GM23338 (cell line): ENCODE results near the gene USP7. TPM values are rescaled to one million over a fixed set of nuclear protein-coding genes. Genes with fewer than 3 reads are reported as not detected.

Source experiments
- ATAC-seq: fragments of 200-7000 bp; cut with Tn5 transposase; 3 replicates; pipeline ENCODE4 v1.9.1; 2020
- DNase-seq: peaks from one replicate; pipeline ENCODE4 v3.0.0-alpha.2; 2015; ENCODE audit warnings: low spot score
- H2AFZ ChIP-seq: fragments of 200-600 bp; sonication (generic); 2 replicates; pipeline ENCODE4 v1.8.0; 2016; ENCODE audit warnings: antibody characterized with exemption, mild to moderate bottlenecking, moderate library complexity
- H3F3A ChIP-seq: fragments of 200-600 bp; sonication (generic); replicated peaks from 2 replicates; pipeline ENCODE4 v1.8.0; 2017; ENCODE audit warnings: antibody characterized with exemption, mixed run types, low read depth
- H3K27ac ChIP-seq: fragments of 200-600 bp; sonication (generic); 2 replicates; pipeline ENCODE4 v1.6.1; 2016; ENCODE audit warnings: low read depth
- H3K27me3 ChIP-seq: fragments of 200-600 bp; sonication (generic); 2 replicates; pipeline ENCODE4 v1.8.0; 2016; ENCODE audit warnings: mild to moderate bottlenecking, mixed run types, moderate library complexity; ENCODE audit not compliant: insufficient read depth
- H3K36me3 ChIP-seq: fragments of 200-600 bp; sonication (generic); 2 replicates; pipeline ENCODE4 v1.8.0; 2016; ENCODE audit warnings: mild to moderate bottlenecking; ENCODE audit not compliant: insufficient read depth
- H3K4me1 ChIP-seq: fragments of 200-600 bp; sonication (generic); 2 replicates; pipeline ENCODE4 v1.8.0; 2016; ENCODE audit warnings: mild to moderate bottlenecking, moderate library complexity; ENCODE audit not compliant: insufficient read depth
- H3K4me2 ChIP-seq: fragments of 200-600 bp; sonication (generic); 2 replicates; pipeline ENCODE4 v1.7.1; 2017; ENCODE audit warnings: mixed run types
- H3K4me3 ChIP-seq: fragments of 200-600 bp; sonication (generic); 2 replicates; pipeline ENCODE4 v1.6.1; 2016; ENCODE audit warnings: mixed run types
- H3K79me2 ChIP-seq: fragments of 200-600 bp; sonication (generic); replicated peaks from 2 replicates; pipeline ENCODE4 v1.8.0; 2017; ENCODE audit warnings: mild to moderate bottlenecking; ENCODE audit not compliant: insufficient read depth
- H3K9me2 ChIP-seq: fragments of 200-600 bp; sonication (generic); 2 replicates; pipeline ENCODE4 v1.8.0; 2017; ENCODE audit not compliant: insufficient read depth
- H4K20me1 ChIP-seq: fragments of 200-600 bp; sonication (generic); replicated peaks from 2 replicates; pipeline ENCODE4 v1.8.0; 2017; ENCODE audit warnings: mild to moderate bottlenecking; ENCODE audit not compliant: insufficient read depth
- H3K27ac Mint-ChIP-seq: 2 replicates; pipeline ENCODE4 v1.8.0; 2020; ENCODE audit warnings: inconsistent platforms, mild to moderate bottlenecking, moderate library complexity, mixed read lengths
- H3K27me3 Mint-ChIP-seq: 3 replicates; pipeline ENCODE4 v1.8.0; 2022; ENCODE audit warnings: low read depth, mild to moderate bottlenecking, moderate library complexity, mixed read lengths, inconsistent platforms; ENCODE audit not compliant: insufficient read depth, poor library complexity
- H3K36me3 Mint-ChIP-seq: 3 replicates; pipeline ENCODE4 v1.8.0; 2021; ENCODE audit warnings: low read depth, mild to moderate bottlenecking, inconsistent platforms, moderate library complexity, mixed read lengths
- H3K4me1 Mint-ChIP-seq: 3 replicates; pipeline ENCODE4 v1.8.0; 2020; ENCODE audit warnings: mild to moderate bottlenecking, inconsistent platforms, mixed read lengths
- H3K4me3 Mint-ChIP-seq: 3 replicates; pipeline ENCODE4 v1.8.0; 2021; ENCODE audit warnings: moderate library complexity, mild to moderate bottlenecking, inconsistent platforms, mixed read lengths
- H3K9me3 Mint-ChIP-seq: 3 replicates; pipeline ENCODE4 v1.8.0; 2020; ENCODE audit warnings: moderate library complexity, mild to moderate bottlenecking, inconsistent platforms, mixed read lengths
- CREB1 ChIP-seq: fragments of 250-450 bp; sonication (Bioruptor Pico); IDR thresholded peaks from 2 replicates; pipeline ENCODE4 v1.5.0; 2020; ENCODE audit warnings: low read depth, mild to moderate bottlenecking, moderate library complexity
- CTCF ChIP-seq, 2 experiments: fragments of 200-600 bp in 1 of 2; sonication (generic) in 1 of 2; conservative IDR thresholded peaks; 2 replicates each; pipeline versions ENCODE4 v1.5.1 to v1.6.1; 2016 to 2017; ENCODE audit warnings: antibody characterized with exemption in 2 of 2, low read depth in 2 of 2, mild to moderate bottlenecking in 2 of 2, moderate library complexity in 1 of 2
- ETS1 ChIP-seq: IDR thresholded peaks from 2 replicates; pipeline ENCODE4 v1.6.1; 2016; ENCODE audit warnings: antibody characterized with exemption
- EZH2phosphoT487 ChIP-seq: fragments of 200-600 bp; sonication (generic); IDR thresholded peaks from one replicate; pipeline ENCODE4 v1.8.1; 2018; ENCODE audit warnings: antibody characterized with exemption; ENCODE audit not compliant: unreplicated experiment
- JUNB ChIP-seq: IDR thresholded peaks from one replicate; pipeline ENCODE4 v1.6.1; 2016; ENCODE audit warnings: antibody characterized with exemption; ENCODE audit not compliant: unreplicated experiment
- NANOG ChIP-seq: IDR thresholded peaks from 2 replicates; pipeline ENCODE4 v1.6.1; 2016; ENCODE audit warnings: antibody characterized with exemption, borderline replicate concordance
- POLR2AphosphoS5 ChIP-seq: IDR thresholded peaks from 2 replicates; pipeline ENCODE4 v1.6.1; 2016; ENCODE audit warnings: antibody characterized with exemption, low read depth
- REST ChIP-seq: IDR thresholded peaks from one replicate; pipeline ENCODE4 v1.6.1; 2018; ENCODE audit warnings: antibody characterized with exemption; ENCODE audit not compliant: unreplicated experiment
- STAT1 ChIP-seq: IDR thresholded peaks from one replicate; pipeline ENCODE4 v1.6.1; 2016; ENCODE audit warnings: antibody characterized with exemption; ENCODE audit not compliant: unreplicated experiment
- ZNF331 ChIP-seq: fragments of 250-450 bp; sonication (Bioruptor Pico); IDR thresholded peaks from 2 replicates; pipeline ENCODE4 v1.5.0; 2020; ENCODE audit warnings: low read depth, mild to moderate bottlenecking, moderate library complexity
- ZNF462 ChIP-seq: fragments of 250-450 bp; sonication (Bioruptor Pico); IDR thresholded peaks from 2 replicates; pipeline ENCODE4 v1.5.0; 2020; ENCODE audit warnings: mild to moderate bottlenecking, moderate library complexity
- polyA plus RNA-seq: library from polyadenylated mRNA; unstranded; fragments of >200 nt; fragmentation: Nextera tagmentation; extraction: Ambion mirVana; gene quantifications from 2 replicates; pipeline ENCODE4 v1.2.1, GENCODE V29; 2016
- total RNA-seq: library from RNA; depleted of rRNA; stranded (reverse); fragments of >200 nt; shearing (Covaris generic); gene quantifications from 2 replicates; pipeline ENCODE4 v1.2.3, GENCODE V29; 2014

Gene USP7
- total and polyA plus RNA-seq, 2 experiments from 2014 or later: 42.3 to 130 TPM

GRCh38 chr16:8998108-8998507 lies 34.4 kb upstream of the USP7 start (continued):
- TF ChIP-seq ETS1 (no peak), JUNB (no peak), CREB1 (CRISPR knock-in tag) (no peak), POLR2AphosphoS5 (no peak), ZNF331 (no peak), NANOG (no peak), STAT1 (no peak)

GRCh38 chr16:8996891-8997290 lies 33.2 kb upstream of the USP7 start:
- H3K27me3 Mint-ChIP-seq: peaks cover 6% of the 10 kb centered on the region
- ATAC-seq: peak; percentile 81
- no peak for TF ChIP-seq CREB1 (CRISPR knock-in tag)
- no peak for TF ChIP-seq EZH2phosphoT487
- no peak for TF ChIP-seq STAT1
- TF ChIP-seq REST: no peak
- no peak for TF ChIP-seq ZNF462 (CRISPR knock-in tag)
- no peak for TF ChIP-seq POLR2AphosphoS5
- TF ChIP-seq CTCF (conservative IDR thresholded peaks at IDR 0.05; ENCODE audit: low read depth in 2 of 2): no peak
- no peak for TF ChIP-seq ETS1

More at GRCh38 chr16:8996891-8997290, 33.2 kb upstream of the USP7 start:
- H2AFZ ChIP-seq: no peak overlapping the region
- no peak overlapping the region for H3K4me3 ChIP-seq
- H3K27me3 ChIP-seq: no peaks in the 10 kb centered on the region
- Mint-ChIP-seq H3K36me3 (no peaks in the 10 kb centered on the region), H3K27ac (no peak overlapping the region), H3K4me1 (peaks cover under 1% of the 10 kb centered on the region; the same call in 2 of the 3 replicates), H3K9me3 (no peaks in the 10 kb centered on the region; the same call in 2 of the 3 replicates), H3K4me3 (no peak overlapping the region)
- no peaks in the 10 kb centered on the region for H3K9me2 ChIP-seq
- peak; percentile 54 for DNase-seq
- peaks cover 6% of the 10 kb centered on the region; the same call in 1 of the 2 replicates for H3F3A ChIP-seq
- no peaks in the 10 kb centered on the region for H3K79me2 ChIP-seq
- H3K27ac ChIP-seq: no peak overlapping the region
- no peaks in the 10 kb centered on the region for H4K20me1 ChIP-seq
- H3K4me1 ChIP-seq: peaks cover 4% of the 10 kb centered on the region
- H3K4me2 ChIP-seq: no peak overlapping the region
- H3K36me3 ChIP-seq: no peaks in the 10 kb centered on the region
